ENCODE measurements around the gene ZNRF2.
A peak's percentile ranks its signal among the peaks of the same experiment; 100 is the strongest.
"Not testable (repeated sequence)": the region's sequence is repeated elsewhere in the genome, so short reads cannot be mapped to it uniquely, and the experiment has no call there.

ZNRF2 gene

DNA sequence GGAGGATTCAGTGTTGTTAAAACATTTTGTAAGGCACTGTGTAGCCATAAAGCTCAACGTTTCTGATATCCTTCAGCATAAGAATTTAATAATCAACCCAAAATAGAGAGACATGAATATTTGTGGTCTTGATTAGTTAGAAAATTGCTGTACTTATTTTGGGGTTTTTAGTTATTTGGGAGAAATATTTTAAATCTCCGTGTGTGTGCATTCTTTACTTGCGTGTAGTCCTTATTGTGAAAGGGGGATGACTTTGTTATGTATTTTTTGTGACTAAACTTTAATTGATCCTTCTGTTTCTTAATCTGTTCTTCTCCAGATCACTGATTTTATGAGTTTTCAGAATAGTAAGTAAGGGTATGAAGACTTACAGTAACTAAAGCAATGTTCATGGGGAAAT is 81.2 kb downstream of the ZNRF2 start:
- DNase-seq: no peak

DNA sequence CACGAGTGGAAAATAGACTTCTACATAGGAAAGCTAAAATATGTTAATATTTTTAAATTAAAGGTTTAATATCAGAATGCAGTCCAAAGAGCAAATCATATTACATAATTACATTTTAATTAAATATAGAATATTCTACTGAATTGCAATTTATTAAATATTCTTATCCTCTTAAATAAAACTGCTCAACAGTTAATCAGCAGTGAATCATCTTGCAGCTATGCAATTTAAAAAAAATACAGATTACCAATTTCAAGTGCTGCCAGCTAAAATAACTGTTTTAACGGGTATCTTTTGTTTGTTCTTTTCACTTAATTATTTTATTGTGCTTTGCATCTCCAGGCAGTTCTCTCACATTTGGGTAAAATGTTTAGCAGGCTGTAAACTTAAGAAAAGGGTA is 82.2 kb downstream of the ZNRF2 start:
- no peak for DNase-seq

DNA sequence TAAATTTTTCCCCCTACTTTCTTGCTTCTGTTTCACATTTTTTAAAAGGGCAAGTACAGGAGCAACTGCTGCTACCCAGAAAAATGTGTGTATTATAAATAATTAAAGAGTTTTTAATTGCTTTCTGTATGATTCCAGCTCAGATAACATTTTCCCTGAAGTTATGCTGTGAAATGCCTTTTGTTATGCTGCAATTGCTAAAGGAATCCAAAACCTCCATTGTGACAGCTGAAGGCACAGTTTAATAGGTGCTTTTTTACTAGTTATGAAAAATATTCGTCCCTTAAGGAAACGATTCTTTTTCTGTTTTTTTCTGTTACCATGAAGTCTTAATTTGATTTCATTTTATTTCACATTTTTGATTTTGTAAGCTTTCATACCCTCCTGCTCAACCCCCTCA is 83.2 kb downstream of the ZNRF2 start:
- DNase-seq: no peak

DNA sequence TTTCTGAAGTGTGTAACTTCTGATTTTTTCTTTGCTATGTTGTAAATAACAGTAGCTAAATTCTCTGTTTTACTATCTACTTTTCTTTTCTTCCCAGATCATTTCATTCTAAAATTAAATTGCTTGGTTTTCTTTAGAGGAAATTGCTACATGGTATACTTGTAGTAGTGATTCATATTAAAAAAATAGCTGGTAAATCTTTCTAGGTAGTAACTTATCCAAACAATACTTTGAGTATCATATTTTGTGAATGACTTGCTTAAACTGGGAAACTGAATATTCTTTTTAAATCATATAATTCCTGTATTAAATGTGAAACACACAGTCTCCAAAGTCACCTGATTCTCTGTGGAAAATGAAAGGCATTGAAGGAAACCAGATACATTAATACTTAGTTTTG is 85.5 kb downstream of the ZNRF2 start:
- no peak for DNase-seq

DNA sequence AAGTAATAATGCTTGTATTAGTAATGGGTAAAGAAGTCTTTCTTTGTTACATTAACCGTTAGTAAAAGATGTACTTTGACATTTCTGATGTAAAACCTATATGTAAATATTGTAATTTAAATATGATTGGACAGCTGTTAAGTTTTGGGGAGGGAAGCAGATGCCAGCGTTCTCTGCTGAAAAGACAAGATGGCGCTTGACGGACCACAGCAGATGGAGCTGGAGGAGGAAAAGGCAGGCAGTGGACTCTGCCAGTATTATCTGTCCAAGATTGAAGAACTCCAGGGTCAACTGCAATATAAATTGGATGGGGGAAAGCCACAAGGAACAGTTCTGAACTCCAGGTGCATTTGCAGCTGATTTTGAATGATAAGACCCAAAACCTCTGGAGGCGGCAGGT is 86.9 kb downstream of the ZNRF2 start:
- no peak for DNase-seq

DNA sequence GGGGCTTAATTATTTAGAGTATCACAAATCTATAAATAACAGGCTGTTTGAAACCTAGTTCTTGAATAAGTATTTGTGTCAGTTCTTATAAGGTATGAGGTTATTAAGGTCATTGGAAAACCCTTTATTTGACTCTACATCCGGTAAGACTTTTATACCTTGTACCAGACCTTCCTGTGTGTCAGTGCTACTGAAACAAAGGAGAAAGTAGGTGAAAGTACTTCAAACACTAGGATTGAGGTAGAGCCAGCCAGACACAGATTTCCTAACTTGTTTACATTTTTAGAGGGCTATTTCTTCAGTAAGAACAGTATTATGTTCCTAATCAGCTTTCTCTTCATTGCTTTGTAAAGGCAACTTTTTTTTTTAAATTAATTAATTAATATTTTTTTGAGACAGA is 93.9 kb downstream of the ZNRF2 start:
- DNase-seq: no peak

DNA sequence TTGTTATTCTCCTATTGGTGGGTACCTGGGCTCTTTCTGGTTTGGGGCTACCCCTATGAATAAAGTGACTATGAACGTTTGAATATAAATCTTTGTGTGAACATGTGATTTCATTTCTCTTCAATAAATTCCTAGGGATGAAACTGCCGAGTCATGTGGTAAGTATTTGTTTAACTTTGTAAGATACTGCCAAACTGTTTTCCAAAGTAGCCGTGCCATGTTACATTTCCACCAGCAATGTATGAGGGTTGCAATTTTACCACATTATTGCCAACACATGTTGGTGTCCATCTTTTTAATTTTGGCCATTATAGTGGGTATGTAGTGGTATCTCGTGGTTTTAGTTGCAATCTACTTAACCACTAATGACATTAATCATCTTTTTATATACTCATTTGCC is 94.7 kb downstream of the ZNRF2 start:
- no peak for DNase-seq

DNA sequence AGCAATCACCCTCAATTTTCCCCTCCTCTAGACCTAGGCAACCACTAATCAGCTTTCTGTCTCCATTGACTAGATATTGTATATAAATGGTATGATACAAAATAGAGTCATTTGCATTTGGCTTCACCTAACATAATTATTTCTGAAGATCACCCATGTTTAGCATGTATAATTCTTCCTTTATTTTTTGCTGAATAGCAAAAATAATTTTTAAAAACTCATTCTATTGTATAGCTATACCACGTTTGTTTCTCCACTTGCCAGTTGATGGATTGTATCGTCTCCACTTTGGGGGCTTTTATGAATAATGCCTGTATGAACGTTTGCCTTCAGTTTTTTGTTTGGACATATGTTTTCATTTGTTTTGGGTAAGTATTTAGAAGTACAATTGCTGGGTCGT is 95.3 kb downstream of the ZNRF2 start:
- DNase-seq: no peak

DNA sequence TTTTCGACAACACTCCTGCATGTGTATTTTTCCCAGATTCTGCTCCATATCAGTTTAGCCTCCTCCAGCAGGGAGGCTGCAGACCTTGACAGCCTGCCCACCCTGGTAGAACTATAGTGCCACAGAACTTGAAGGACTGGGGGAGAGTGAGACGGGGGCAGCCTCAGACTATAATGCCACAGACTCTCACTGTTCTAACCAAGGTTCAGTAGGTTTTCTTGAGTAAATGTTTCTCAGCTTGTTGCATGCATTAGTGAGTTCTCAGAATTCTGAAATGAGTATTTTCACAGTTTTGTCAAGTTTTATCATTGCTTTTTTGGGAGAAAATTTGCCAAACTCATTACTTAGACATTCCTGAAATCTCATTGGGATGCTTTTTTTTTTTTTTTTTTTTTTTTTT is 95.9 kb downstream of the ZNRF2 start:
- no peak for DNase-seq

DNA sequence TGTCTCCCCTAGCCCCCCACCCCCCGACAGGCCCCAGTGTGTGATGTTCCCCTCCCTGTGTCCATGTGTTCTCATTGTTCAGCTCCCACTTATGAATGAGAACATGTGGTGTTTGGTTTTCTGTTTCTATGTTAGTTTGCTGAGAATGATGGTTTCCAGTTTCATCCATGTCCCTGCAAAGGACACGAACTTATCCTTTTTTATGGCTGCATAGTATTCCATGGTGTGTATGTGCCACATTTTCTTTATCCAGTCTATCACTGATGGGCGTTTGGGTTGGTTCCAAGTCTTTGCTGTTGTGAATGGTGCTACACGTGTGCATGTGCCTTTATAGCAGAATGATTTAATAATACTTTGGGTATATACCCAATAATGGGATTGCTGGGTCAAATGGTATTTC is 96.4 kb downstream of the ZNRF2 start:
- not testable (repeated sequence) for DNase-seq

DNA sequence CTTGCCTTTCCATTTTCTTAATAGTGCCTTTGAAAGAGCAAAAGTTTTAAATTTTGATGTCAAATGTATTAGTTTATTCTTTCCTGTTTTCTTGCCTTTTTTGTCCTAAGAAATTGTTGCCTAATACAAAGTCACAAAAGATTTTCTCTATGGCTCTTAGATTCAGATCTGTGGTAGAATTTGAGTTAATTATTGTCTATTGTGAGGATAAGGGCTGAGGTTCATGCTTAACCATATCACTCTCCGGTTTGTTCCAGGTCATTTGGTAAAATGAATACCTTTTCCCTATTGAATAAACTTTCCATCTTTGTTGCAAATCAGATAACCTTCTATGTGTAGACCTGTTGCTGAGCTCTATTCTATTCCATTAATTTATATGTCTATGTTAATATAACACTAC is 98.2 kb downstream of the ZNRF2 start:
- no peak for DNase-seq

DNA sequence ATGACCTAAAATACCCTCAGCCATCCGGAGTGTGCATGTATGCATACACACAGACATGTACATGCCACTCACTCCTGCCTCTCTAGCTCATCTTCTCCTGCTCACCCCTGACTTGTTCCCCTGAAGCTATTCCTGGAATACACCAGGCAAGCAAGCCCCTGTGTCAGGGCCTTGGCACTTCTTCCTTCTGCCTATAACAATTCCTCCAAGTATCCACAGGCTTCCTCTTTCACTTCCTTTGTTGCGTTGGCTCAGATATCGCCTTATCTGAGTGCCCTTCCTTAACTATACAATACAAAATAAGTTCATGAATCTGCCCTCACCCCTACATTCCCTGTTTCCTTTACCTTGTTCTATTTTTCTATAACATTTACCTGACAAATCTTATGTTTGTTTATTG is 105.4 kb downstream of the ZNRF2 start:
- DNase-seq: no peak

DNA sequence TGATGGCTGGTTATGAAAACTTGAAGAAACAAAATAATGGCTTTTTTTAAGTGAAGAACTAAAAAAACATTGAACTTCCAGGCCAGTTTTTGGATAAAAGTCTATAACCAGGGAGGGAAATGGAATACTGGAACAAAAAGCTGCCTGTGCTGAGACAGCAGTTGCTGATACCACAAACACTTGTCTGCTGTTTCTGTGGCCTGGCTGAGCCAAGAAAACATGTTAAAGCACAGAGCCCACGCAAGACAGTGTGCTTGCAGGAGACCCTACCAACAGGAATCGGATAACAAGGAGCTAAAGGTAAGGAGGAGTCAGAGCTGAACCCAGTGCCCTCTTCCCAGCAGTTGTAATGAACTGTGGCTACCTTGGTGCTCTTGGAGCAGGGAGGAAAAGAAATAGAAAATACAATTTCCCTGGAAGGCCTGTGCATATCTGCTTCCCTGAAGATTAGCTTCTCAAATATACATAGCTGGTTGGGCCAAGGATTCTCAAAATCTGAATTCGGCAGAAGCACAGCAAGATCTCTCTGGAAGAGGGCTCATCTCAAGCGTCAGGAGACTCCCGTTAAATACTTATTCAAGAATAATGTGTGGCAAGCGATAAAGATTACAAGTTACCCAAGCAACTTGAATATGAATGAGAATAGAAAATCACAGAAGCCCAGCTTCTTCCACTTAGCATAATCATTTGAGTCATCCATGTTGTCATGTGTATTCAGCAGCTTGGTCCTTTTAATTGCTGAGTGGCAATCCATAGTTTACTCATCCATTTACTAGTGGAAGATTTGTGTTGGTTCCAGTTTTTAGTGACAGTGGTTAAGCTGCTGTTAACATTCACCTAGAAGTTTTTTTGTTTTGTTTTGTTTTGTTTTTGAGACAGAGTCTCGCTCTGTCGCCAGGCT is 106.6 kb downstream of the ZNRF2 start:
- DNase-seq: no peak

DNA sequence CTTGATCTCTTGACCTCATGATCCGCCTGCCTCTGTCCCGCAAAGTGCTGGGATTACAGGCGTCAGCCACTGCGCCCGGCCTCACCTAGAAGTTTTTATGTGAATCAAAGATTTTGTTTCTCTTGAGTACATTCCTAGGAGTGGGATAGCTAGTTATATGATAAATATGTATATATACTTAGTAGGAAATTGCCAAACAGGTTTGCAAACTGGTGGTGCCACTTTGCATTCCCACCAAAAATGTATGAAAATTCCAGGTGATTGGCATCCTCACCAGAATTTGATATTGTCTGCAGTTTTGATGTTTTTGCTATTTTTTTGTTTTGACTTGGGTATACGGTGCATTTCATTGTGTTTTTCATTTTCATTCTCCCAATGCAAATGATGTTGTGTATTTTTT is 107.4 kb downstream of the ZNRF2 start:
- DNase-seq: no peak

DNA sequence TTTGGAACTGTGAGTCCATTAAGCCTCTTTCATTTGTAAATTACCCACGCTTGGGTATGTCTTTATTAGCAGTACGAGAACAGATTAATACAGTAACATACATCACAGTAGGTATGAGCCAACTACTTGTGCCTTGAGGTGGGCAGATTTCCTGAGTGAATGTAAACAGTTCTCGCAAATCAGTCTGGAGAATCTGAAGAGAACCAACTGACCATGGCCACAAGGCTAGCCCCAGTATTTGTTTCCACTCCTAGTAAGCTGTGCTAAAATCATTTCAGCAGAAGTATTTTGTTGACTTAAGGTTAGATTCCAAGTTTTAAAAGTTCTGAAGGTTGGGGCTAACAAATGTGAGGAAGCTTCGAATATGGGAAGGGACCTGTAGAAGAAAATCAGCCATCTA is 111.3 kb downstream of the ZNRF2 start:
- no peak for DNase-seq

DNA sequence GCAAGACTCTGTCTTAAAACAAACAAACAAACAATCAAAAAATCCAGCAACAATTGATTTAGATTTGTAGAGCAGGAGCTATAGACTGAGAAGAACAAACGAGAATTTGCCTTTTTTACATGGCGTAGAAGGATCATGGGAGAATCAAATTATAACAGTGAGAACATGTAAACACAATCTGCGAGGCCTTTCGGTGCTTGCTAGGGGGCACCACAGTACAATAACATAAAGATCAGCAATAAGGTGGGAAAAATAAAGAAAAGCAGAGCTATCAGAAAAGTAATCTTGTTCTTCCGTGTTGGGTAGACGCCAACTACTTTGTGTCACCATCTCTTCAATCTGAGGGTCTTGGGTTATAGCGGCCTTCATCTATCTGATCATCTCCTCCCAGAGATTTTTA is 112.0 kb downstream of the ZNRF2 start:
- DNase-seq: no peak

DNA sequence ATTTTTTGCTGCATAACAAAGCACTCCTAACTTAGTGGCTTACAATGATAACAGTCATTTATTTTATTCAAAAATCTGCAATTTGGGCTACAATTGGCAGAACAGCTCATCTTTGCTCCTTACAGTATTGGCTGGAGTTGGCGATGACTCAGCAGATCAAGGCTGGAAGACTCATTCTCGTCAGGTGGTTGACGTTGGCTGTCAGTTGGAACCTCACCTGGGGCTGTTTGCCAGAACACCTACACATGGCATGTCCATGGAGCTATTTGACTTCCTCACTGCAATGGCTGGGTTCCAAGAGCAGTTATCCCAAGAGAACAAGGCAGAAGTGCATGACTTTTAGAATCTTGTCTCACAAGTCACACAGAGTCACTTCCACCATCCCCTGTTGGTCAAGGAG is 119.1 kb downstream of the ZNRF2 start:
- DNase-seq: no peak

DNA sequence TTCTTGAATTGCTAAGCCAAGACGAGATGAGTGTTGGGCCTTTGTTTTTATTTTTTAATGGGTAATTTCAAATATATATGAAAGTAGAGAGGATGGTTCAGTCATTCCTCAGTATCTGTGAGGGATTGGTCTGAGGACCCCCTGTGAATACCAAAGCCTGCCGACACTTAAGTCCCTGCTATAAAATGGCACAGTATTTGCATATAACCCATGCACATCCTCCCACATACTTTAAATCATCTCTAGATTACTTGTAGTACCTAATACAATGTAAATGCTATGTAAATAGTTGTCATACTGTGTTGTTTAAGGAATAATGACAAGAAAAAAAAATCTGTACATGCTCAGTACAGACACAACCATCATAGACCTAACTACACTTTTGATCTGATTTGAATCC is 120.8 kb downstream of the ZNRF2 start:
- no peak for DNase-seq

DNA sequence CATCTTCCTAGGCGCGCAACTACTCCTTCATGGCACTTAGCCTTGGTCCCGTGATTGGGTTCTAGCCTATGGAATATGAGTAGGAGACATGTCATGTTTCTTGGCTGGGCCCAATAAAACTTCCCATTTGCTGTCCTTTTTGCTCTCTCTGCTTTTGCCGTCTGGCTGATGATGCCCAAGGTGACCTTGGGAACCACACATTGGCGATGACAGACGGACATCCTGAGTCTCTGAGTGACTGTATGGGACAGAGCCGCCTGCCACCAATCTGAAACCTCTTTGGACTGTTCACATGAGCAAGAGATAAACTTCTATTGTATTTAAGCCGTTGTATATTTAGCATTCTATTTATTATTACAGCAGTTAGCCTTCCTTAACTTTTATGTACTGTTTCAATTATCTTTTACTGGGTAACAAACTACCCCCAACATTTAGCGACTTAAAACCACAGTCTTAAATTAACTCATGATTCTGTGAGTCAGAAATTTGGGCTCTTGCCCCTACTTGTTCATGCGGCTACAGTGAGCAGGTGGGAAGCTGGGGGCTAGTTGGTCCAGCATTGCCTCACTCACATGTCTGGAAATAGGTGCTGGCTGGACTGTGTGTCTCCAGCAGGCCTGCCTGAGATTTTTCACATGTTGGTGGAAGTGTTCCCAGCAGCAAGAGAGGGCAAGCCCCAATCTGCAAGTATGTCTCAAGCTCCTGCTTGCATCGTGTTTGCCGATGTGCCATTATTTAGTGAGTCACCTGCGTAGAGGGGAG is 122.4 kb downstream of the ZNRF2 start:
- no peak for DNase-seq

DNA sequence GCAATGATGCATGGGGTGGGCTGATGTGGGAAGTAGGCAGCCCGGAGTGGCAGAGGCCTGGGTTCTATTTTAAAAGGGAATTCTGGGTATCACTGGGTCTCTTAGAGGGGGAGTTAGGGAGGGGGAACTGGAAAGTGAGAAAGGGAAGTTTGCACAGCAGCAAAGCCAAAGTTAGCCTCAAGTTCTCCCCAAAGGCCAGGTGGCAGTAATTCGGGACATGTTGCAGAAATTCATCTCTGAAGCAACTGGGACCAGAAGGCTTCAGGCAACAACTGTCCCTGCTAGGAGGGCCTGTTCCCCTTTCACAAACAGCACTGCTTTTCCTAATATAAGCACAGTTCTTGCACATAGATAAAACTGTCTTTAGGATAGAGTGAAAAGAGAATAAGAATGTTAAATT is 126.8 kb downstream of the ZNRF2 start:
- DNase-seq: no peak

DNA sequence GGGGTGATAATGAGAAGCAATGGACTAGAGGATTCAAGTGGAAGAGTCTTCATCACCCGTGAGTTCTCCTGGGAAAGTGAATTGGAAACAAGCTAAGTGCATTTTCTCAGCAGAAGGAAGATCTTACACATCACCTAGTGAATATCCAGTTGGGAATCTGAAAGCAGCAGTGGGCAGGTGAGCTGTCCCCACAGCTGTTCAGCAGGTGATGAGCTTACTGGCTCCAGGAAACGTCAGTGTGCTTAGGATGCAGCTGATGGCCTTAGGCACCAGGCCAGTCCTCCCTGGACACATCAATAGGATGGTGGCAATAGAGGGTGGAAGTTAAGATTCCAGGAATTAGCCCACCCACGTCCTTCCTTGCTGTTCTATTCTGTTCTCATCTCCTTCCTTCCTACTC is 127.5 kb downstream of the ZNRF2 start:
- DNase-seq: no peak

DNA sequence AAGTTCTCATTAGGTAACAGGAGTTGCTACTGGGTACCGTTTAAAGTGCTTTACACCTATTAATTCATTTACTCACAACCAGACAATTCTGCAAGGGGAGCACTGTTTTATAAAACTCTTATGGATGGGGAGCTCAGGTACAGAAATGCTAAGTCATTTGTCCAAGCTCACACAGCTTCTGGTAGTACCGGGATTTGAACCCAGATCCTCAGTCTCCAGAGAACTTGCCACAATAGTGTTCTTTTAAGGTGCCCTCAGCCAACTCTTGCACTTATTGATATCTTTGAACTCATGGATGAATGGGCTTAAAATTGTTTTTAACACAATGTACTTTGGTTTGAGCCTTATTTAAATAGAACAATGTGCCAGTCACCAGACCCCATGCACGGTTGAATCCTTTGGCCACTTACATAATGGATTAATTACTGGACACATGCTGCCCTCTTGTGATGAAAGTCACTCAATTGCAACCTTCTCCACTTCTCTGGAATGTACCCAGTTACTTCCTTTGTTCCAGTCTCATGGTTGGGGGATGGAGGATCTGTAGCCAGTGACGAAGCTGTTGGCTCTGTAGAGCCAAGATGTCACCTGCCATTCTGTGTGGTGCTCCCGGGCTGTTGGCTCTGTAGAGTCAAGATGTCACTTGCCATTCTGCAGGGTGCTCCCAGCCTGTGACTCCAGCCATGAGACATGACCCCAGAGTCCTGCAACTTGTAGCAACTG is 128.5 kb downstream of the ZNRF2 start:
- DNase-seq: peak; percentile 30

DNA sequence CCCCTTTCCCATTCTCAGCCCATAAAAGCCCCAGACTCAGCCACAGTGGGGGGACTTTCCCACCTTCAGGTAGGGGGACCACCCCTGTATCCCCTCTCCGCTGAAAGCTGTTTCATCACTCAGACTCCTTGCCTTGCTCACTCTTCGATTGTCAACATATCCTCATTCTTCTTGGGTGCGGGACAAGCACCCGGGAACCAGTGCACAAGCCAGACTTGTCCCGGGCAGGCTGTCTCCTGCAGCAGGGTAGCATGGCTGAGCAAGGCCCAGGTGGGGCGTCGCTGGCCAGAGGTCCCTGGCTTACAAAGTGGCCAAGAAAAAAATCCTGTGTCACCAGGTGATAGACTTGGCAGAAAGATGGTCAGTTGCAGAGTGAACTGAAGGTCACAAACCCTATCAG is 129.5 kb downstream of the ZNRF2 start:
- no peak for DNase-seq

Data from NCI-H1092 (cell line).